UCSD-AML1 (cell line): Measurements from ENCODE around the gene NFATC2.

ENCODE experiments used
- DNase-seq: peaks from one replicate; lab custom pipeline; 2025; ENCODE audit not compliant: unreplicated experiment; lab: John Stamatoyannopoulos, UW

The NFATC2 gene

DNA sequence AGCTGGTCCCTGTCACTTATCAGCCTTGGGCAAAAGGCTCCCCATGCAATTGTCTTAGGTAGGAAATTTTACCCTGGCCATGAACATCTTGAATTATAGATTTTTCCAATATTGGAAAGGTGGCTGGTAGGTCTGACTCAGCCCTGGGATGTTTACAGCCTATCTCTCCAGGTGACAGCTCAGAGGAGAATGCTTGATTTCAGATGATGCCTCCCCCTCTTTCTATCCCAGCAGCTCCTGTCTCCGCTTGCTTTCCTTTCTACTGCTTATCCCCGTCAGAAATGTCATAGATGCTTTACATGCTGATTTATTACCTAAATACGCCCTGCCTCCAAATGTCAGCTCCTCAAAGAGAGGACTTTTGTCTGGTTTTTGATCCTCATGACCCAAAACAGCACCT, 109.6 kb downstream of the NFATC2 start:
- no peak for DNase-seq

DNA sequence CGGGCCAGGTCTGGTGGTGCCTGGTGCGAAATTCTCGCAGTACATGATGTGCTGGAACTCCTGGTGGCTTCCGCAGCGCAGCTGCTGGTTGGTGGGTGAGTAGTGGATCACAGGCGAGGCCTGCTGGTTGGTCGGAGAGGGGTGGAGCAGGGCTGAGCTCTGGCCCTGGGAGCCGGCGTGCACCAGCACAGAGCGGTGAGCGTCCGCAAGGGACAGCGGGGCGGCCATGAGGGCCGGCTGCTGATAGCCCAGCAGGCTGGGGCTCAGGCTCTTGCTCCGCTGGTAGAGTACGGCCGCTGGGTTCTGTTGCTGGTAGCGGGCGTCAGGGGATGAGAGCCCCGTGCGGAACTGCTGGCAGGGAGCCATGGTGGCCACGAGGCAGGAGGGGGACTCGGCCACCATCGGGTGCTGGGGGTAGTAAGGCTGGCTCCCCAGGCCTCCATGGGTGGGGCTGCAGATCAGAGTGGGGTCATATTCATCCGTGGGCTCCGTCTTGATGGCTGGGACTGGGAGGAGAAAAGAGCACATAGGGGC, 110.2 kb downstream of the NFATC2 start:
- DNase-seq, result no peak

DNA sequence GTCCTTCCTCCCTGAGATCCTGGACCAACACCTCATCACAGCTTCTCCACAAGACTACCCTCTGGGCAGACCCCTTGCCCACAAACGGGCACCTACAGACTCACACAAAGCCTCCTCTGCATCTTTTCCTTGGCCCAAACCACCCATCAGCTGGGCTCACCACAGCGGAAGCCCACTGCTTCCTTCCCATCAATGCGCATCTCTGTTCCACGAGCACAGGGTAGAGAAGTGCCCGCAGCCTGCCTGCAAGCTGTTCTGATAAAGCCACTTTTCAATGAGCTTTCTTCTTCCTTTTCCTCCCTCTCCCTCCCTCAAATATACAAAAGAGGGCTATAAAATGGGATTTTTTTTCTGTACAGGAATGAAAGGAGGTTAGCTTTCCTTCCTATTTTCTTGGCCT, 111.2 kb downstream of the NFATC2 start:
- peak; percentile 72 for DNase-seq

DNA sequence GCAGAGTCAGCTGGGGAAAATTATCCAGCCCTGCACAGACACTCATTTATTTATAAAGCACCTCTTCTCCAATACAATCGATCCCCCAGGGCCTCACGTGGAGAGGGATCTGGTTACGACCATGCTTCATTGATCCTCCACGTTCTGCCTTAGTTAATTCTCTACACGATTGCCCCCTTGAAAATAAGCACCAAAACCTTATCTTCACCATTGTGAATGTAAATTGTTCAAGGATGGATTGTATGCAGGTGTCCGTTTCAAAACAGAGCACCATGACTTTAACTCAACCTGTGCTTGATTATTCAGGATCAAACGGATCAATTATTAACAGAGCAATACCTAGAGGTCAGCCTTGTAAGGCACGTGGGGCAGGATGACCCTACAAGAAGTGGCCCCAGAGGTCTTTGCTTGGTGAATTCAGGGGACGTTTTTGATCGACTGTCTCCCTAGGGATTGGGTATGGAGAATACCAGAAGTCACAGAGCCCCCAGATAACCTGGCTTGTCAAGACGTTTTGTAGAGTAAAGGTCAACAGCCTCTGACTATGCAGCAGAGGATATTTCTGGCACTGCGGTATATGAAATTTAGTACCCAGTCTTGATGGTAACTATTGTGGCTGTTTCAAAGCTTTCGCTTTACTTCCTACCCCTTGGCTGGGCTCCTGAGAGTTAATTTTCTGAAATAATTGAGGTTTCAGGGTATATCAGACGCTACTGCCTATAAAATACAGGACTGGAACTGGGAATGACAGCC, 112.1 kb downstream of the NFATC2 start:
- DNase-seq, result no peak

DNA sequence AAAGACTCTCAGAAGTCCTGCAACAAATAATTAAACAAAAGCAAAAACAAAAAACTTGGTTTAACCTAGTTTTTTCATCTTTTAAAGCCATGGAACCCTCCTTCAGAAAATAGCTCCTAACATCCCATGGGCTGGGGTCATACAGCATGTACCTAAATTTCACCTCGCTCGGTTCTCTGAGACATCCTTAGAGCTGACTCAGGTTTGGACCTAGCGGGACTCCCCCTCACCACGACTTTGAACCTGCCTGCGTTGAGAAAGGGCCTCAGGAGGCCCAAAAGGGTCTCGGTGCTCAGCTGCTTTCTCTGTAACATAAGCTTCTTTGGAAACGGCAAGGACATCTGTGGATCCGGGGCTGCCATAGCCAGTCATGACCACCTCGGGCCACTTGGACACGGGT, 112.8 kb downstream of the NFATC2 start:
- DNase-seq, result no peak

DNA sequence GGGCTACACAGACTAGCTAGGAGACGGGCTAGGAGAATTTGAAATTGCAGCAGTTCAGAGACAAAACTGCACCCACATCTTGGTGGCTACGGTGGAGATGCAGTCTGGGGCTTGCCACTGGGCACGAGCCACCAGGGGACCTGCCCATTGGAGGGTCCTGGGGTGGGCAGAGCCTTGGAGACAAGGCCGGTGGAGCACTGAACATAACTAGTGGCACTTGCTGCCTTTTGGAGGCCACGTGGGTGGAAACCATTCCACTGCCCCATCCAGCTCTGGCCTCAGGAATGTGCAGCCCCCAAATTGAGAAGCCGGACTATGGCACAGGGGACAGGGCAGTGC, 113.4 kb downstream of the NFATC2 start:
- no peak for DNase-seq

DNA sequence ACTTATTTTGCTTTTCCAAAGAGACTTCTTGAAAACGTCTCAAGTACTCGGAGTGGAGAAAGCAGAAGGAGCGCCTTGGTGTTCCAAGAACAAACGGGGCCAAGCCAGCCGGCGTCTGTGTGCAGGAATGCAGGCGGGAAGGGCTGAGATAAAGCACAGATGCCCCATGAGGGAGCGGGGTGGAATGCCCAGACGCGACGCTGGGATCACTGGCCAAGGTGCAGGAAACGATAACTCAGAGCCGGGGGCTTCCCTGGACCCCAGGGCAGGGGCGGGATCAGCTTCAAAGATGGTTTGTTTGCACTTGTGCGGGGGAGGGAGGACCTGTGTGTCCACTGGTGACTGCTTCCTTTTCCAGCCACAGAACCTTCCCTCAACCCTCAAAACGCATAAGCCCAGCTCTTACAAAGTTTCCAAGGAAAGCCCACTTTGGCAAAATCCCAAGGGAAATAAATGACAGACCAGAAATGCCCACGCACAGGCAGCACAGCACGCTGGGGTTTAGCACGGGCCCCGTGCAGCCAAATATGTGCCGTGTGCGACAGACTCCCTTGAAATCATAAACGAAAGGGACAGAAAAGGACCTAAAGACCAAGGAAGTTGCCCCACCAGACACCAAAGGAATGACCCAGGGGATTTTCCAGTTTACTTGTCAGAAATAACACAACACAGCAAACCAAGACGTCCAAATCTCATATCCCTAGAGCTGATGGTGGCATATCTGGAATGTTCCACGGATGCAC, 113.9 kb downstream of the NFATC2 start:
- no peak for DNase-seq

DNA sequence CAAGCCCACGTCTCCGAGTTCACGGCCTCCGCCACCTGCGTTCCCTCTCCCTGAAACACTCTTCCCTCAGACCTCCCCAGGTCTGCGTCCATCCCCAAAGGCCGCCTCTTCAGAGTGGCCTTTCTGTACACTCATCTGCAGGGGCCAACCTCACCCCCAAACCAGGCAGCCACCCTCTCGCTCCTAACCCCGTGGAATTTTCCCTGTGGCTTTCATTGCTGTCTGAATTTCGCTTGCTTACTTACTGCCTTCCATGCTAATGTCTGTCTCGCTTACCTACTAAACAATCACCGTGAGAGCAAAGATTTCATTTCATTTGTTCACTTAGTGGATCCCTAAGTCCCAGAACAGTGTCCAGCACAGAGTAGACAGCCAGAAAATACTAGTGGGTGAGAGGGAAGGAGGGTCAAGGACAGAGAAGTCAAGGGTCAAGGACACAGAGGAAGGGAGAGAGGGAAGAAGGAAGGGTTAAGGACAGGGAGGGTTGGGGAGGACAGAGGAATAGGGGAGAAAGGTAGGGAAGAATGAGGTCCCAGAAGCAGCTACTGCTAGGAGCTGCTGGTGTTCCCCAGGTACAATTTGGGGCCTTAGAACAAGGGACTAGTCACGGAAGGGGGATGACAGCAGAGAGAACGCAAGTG, 114.7 kb downstream of the NFATC2 start:
- DNase-seq, result no peak

DNA sequence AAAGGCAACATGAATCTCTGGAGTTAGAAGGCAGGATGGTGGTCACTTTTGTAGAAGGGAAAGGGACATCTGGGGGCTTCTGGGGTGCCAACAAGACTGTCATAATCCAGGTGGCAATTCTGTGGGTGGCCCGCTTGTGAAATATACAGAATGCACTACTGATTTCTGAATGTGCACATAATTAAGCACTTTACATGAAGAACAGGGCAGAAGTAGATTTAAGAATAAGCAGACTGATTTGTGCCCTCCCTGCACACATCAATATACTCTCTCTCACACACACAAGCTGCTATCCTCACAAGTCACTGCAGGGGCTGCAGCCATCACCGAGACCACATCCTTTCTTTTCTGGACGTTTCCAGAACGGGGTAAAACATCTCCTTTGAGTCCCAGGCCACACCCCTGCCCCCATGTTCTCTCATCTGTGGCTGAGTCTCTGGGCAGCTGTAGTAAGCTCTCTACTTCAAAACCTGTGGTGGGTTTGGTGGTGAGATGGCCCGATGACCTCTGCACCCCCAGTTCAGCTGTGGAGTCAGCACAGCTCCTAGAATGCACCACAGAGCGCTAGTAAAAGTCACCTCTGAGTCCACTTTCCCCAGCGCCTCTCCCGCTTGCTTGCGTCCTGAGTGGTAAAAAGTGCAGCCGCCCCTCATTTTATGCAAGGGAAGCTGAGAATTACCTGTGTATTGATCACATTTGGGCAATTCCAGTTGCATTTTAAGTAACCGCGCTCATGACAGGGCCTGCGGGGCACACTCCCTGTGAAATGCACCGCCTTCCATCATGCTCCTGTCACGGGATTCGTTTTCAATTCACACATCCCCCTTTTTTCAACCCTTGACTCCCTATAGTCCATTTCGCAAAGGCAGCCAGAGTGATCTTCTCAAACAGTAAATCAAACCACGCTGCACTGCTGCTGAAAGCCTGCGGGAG, 115.5 kb downstream of the NFATC2 start:
- no peak for DNase-seq

DNA sequence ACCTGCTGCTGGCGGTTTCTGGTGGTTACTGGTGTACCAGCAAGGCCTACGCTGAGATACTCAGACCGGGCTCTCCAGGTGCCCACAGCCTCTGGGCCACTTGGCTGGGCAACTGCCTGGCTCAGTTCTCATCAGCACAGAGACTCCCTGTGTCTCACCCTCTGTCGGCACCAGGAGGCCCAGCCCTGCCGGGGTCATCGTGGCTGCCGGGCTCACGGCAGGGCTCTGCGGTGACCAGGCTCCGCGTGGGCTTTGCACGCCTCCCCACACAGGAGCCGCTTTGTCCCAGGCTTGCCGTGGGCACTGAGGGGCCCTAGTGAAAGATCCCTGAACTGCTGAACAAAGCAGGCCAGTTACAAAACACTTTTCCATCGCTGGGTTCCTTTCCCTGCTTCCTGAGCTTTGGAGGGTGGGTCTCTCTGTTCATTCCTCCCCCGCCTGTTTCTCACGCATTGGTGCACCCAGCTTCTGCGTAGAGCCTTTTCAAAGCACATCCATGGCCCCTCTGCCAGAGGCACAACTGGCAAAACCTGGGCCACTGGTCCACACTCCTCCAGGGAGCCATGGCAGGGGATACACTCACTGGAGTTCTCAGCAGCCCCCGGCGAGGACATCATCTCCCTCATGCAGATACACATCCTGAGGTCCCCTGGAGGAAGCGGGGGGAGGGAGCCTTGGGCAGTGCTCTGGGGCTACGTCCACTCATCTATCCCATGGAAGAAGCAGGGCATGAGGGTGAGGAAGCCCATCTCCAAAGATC, 117.0 kb downstream of the NFATC2 start:
- no peak for DNase-seq

DNA sequence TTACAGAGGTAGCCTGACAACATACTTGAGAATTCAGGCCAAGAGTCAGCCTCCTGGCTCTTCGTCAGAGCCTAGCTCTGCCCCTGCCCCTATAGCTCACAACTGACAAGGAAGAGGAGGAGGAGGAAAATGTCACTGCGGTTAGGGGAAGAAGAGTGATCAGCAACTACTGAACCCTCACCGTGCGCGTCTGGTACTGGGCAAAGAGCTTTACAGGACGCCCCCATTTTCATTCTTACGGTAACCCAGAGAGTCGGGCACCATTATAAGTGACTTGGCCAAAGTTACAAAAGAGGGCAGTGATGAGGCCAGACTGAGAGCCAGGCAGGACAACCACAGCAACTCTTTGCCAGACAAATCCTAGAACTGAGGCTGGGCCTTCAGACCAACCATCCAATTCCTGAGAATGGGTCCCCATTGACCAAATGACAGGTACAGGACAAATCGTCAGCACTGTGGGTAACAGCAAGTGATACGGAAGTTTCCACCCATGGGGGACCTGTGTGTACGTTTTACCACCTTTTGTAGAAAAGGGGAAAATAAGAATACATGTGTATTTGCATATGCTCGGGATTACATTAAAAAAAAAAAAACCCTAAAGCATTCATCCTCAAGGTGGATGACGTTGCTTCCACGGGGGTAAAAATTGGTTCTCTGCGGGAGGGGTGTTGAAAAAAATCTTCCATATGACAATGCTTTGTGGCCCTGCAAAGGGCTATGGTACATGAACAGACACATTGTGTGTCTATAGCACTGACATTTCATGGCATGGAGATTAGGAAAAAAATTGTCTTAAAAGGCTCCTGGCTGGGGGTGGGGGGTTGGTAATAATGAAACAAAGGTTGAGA, 118.0 kb downstream of the NFATC2 start:
- no peak for DNase-seq

DNA sequence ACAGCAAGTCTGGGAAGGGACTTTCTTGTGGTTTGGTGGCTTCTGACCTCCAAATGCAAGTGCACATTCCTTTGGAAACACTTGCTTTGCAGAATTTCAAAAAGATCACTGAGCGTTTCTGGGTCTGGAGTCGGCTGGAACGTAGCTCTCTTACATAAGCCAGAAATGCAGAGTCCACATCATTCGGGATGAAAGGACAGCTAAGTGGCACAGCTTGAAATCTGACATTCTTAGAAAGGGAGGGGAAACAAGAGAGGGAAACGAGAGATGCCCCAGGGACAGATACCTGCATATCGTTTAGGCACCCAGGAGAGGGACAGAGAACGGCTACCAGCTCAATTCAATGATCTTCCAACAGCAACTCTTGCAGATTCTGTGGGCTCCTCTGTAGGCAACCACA, 118.7 kb downstream of the NFATC2 start:
- DNase-seq, result no peak

DNA sequence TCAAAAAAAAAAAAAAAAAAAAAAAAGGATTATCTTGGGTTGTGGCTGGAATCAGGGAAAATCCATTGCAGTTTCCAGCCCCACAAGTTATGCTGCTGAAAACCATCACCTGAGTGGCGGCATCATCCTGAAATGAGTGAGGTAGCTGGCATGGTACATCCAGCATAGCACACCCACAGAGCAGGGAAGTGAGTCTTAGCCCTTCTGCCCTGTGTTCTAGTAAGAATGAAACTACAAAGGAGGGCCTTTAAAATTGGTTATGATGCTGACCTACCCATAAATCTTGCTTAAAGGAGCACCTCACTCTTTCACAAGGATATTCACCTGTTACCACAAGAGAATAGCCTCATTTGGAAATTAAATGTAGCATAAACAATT, 119.2 kb downstream of the NFATC2 start:
- DNase-seq, result no peak

DNA sequence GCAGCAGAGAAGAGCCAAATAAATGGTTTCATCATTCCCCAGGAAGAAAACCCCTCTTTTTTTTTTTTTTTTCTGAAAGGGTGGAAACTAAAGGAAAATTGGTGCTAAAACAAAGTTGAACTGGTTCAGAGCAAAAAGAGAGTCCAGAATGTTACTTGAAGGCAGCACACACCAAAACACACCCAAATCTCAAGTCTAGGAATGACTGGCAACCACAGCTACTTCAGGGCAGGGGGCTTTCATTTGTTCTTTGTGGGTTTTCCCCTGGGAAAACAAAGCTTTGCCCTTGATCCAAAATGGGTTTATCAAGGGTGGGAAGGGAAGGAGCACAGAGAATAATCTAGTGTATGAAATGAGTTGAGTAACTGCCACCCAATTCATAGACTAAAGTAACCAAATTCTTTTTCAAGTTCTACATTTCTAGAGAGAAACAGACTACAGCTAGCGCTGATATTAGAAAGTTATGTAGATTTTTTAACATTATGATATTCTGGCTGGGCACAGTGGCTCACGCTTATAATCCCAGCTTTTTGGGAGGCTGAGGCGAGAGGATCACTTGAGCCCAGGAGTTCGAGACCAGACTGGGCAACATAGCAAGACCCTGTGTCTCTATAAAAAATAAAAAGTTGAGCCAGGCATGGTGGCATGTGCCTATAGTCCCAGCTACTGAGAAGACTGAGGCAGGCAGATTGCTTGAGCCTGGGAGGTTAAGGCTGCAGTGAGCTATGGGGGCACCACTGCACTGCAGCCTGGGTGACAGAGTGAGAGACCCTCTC, 119.8 kb downstream of the NFATC2 start:
- DNase-seq, result no peak

DNA sequence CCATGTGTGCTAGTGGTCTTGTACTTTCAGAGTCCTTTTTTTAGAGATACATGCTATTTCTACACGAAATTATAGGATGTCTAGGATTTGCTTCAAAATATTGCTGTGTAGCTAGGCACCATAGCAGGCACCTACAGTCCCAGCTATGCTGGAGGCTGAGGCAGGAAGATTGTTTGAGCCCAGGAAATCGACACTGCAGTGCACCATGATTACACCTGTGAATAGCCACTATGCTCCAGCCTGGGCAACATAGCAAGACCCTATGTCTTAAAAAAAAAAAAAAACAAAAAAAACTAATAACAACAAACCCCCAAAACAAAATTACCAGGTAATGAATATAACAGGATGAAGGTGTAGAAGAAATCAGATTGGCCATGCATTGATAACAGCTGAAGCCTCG, 121.7 kb downstream of the NFATC2 start:
- DNase-seq, result no peak

DNA sequence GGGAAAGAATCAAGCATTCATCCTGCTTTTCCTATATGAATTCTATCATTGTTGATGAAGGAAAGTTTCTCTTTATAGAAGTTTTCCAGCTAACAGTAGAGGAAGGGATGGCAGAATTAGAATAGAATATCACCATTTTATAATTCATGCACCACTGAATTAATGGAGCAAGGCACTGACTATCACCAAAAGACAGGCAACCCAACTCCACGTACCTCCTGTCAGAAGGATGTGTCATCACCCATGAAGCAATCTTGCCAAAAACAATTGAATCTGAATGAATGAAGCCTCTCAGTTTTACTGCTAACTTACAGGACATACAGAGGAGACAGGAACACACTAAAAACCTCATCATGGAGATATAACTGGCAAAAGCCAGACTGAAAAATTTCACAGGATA, 122.4 kb downstream of the NFATC2 start:
- no peak for DNase-seq

DNA sequence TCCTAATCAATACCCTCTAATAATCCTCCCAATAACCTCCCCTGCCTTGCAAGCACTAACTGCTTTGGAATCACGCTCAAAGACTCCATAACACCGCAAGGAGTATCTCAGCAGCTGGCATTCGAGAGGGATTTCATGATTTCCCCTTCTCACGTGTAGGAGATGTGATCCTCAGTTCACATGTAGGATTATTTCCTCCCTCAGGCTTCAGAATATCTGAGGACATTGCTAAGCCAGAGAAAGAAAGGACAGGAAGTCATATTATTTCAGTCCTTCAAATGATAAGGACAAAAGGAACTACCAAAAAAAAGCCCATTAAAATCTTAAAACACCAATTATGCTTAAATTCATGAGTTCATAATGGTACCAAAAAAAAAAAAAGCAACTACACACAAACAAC, 122.9 kb downstream of the NFATC2 start:
- DNase-seq, result no peak

DNA sequence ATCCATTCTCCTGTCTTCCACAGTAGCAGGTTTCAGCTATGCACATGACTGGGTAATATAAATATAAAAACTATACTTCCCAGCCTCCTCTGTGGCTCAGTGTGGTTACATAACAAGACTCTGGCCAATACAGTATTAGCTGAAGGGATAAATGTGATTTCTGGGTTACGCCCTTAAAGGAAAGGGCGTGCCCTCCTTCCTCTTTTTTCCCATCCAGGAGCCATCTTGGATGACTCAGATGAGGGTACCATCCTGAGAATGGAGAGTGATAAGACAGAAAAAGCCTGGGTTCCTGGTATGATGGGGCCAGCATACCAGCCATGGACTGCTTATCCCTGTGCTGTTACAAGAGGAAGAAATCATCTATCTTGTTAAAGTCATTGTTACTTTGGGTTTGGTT, 123.3 kb downstream of the NFATC2 start:
- no peak for DNase-seq

DNA sequence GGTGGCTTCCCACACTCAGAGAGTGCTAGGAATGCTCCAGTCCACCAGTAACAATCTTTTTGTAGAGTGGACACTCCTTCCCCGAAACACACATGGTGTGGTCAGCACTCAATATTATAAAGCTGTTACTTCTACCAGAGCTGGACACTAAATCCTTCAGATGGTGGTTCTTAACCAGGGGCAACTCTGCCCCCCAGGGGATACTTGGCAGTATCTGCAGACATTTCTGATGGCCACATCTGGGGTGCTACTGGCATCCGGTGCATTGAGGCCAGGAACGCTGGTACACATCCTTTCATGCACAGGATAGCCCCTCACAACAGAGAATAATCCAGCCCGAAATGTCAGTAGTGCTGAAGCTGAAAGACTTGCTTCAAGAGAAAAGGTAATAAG, 124.4 kb downstream of the NFATC2 start:
- no peak for DNase-seq
